ENCODE measurements around the gene FOXP1. TPM values are rescaled to one million over a fixed set of nuclear protein-coding genes. Genes with fewer than 3 reads are reported as not detected.

FOXP1 gene
- total RNA-seq, 2 donors from 2014 or later, result 41.7 to 94.3 TPM

DNA sequence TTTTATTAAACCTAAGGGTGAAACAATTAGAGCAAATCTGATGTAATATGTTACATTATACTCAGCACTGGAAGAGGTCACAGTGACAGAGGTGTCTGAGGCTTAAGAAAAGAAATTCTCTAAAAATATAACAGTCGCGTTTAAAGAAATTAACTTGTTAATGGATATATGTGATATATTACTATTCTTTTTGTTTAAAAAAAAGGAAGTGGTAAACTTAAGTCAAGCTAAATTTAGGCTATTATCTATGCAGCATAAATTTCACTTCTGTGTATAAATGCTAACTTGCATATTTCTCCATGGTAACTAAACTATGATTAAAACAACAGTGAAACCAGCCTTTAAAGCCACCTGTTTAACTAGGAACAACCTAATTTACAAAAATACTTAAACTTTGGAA is 191.3 kb downstream of the FOXP1 start:
- TF ChIP-seq, protein P1, sequence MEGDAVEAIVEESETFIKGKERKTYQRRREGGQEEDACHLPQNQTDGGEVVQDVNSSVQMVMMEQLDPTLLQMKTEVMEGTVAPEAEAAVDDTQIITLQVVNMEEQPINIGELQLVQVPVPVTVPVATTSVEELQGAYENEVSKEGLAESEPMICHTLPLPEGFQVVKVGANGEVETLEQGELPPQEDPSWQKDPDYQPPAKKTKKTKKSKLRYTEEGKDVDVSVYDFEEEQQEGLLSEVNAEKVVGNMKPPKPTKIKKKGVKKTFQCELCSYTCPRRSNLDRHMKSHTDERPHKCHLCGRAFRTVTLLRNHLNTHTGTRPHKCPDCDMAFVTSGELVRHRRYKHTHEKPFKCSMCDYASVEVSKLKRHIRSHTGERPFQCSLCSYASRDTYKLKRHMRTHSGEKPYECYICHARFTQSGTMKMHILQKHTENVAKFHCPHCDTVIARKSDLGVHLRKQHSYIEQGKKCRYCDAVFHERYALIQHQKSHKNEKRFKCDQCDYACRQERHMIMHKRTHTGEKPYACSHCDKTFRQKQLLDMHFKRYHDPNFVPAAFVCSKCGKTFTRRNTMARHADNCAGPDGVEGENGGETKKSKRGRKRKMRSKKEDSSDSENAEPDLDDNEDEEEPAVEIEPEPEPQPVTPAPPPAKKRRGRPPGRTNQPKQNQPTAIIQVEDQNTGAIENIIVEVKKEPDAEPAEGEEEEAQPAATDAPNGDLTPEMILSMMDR (conservative IDR thresholded peaks at IDR 0.05), result no peak
- Mint-ChIP-seq H3K4me3 (no peak overlapping the region), H3K36me3 (ENCODE audit: low read depth) (no peaks in the 10 kb centered on the region), H3K4me1 (peaks cover 18% of the 10 kb centered on the region), H3K9me3 (no peaks in the 10 kb centered on the region), H3K27me3 (ENCODE audit: insufficient read depth) (no peaks in the 10 kb centered on the region), H3K27ac (no peak overlapping the region)
- Histone ChIP-seq H3K4me3 (ENCODE audit: low read length) (no peak overlapping the region), H3K9me3 (ENCODE audit: control insufficient read depth, low read length) (no peaks in the 10 kb centered on the region), H3K27me3 (ENCODE audit: control insufficient read depth, insufficient read depth, low read length, poor library complexity, severe bottlenecking) (no peaks in the 10 kb centered on the region), H3K36me3 (ENCODE audit: control insufficient read depth, insufficient read depth, low read length) (no peaks in the 10 kb centered on the region), H3K9ac (ENCODE audit: extremely low read depth, low read length, poor library complexity, severe bottlenecking) (no peak overlapping the region), H3K27ac (ENCODE audit: low read depth, low read length) (no peak overlapping the region), H3K4me1 (ENCODE audit: control insufficient read depth, insufficient read depth, low read length) (no peaks in the 10 kb centered on the region)
- DNase-seq, result no peak
- 100% methylated on average over 2 of the region's 2 CpGs for WGBS, 2 experiments (ENCODE audit: insufficient coverage in 1 of 2, insufficient read length in 1 of 2)

DNA sequence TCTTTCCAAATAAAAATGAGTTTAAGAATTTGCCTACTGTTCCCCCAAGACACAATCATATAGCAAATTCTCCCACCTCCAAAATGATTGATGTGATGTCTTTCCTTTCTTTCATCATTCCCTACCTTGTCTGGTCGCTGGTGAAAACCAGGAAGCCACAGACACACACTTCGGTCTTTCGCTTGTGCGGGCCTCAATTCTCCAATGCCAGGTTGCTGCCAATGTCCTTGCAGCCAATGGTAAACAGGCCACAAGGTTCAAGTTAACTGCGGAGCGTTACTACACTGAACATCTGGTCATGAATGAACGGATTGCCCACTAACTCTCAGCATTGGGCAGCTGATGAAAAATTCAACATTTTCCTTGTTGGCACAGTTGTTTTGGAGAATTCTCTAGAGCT is 192.2 kb downstream of the FOXP1 start:
- H3K27ac ChIP-seq (ENCODE audit: low read depth, low read length), result no peak overlapping the region
- 95 to 98% methylated on average over 7 of the region's 7 CpGs for WGBS, 2 experiments (ENCODE audit: insufficient coverage in 1 of 2, insufficient read length in 1 of 2)
- no peaks in the 10 kb centered on the region for H3K9me3 ChIP-seq (ENCODE audit: control insufficient read depth, low read length)
- H3K9ac ChIP-seq (ENCODE audit: extremely low read depth, low read length, poor library complexity, severe bottlenecking), result no peak overlapping the region
- Mint-ChIP-seq H3K9me3 (peaks cover 4% of the 10 kb centered on the region), H3K4me1 (peaks cover 17% of the 10 kb centered on the region), H3K36me3 (ENCODE audit: low read depth) (peaks cover 4% of the 10 kb centered on the region), H3K27me3 (ENCODE audit: insufficient read depth) (no peaks in the 10 kb centered on the region), H3K4me3 (no peak overlapping the region), H3K27ac (peak overlapping the region; percentile 49)
- no peak for DNase-seq
- H3K4me1 ChIP-seq (ENCODE audit: control insufficient read depth, insufficient read depth, low read length), result no peaks in the 10 kb centered on the region
- no peaks in the 10 kb centered on the region for H3K27me3 ChIP-seq (ENCODE audit: control insufficient read depth, insufficient read depth, low read length, poor library complexity, severe bottlenecking)
- no peaks in the 10 kb centered on the region for H3K36me3 ChIP-seq (ENCODE audit: control insufficient read depth, insufficient read depth, low read length)
- TF ChIP-seq, protein P1 (conservative IDR thresholded peaks at IDR 0.05), result no peak
- no peak overlapping the region for H3K4me3 ChIP-seq (ENCODE audit: low read length)

DNA sequence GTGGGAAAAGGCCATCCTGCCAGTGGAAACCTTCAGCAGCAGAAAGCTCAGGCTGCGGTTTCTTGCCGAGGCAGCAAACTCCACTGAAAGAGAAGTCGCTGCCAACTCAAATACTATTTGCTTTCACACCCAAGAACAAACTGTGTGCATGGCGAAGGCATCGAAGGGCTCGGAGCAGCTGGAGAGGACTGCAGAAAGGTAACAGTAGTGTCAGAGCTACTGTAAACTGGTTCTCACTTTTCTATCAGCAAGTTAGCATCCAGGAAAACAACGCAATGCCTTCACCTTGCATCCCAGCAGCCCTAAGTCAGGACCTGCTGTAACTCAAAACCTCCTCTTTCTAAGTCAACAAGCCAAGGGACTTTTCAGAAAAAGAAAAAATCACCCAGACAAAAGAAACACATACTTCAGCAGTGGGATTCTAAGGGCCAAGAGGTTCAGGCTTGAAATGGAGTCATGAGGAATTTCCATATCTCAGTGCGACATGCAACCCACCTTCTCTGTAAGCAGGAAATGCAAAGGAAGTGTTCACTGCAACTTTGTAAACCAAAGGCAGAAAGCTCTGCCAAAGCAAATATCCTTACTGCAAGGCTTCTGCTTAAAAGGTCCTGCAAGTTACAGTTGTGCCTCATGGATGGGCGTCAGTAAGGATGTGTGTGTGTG is 193.5 kb downstream of the FOXP1 start:
- Mint-ChIP-seq H3K36me3 (ENCODE audit: low read depth) (peaks cover 4% of the 10 kb centered on the region), H3K4me3 (no peak overlapping the region), H3K9me3 (peaks cover 4% of the 10 kb centered on the region), H3K4me1 (peaks cover 24% of the 10 kb centered on the region), H3K27ac (peak overlapping the region; percentile 77), H3K27me3 (ENCODE audit: insufficient read depth) (no peaks in the 10 kb centered on the region)
- no peaks in the 10 kb centered on the region for H3K9me3 ChIP-seq (ENCODE audit: control insufficient read depth, low read length)
- peak; percentile 59 for DNase-seq
- H3K4me1 ChIP-seq (ENCODE audit: control insufficient read depth, insufficient read depth, low read length), result no peaks in the 10 kb centered on the region
- H3K4me3 ChIP-seq (ENCODE audit: low read length), result no peak overlapping the region
- 39 to 57% methylated on average over 5 to 9 of the region's 9 CpGs for WGBS, 2 experiments (ENCODE audit: insufficient coverage in 1 of 2, insufficient read length in 1 of 2)
- no peaks in the 10 kb centered on the region for H3K27me3 ChIP-seq (ENCODE audit: control insufficient read depth, insufficient read depth, low read length, poor library complexity, severe bottlenecking)
- peak overlapping the region; percentile 30 for H3K9ac ChIP-seq (ENCODE audit: extremely low read depth, low read length, poor library complexity, severe bottlenecking)
- TF ChIP-seq, protein P1 (conservative IDR thresholded peaks at IDR 0.05), result no peak
- peak overlapping the region; percentile 26 for H3K27ac ChIP-seq (ENCODE audit: low read depth, low read length)
- H3K36me3 ChIP-seq (ENCODE audit: control insufficient read depth, insufficient read depth, low read length), result no peaks in the 10 kb centered on the region
